WTC11 (cell line): ENCODE results near the gene VWA8.

Experiments used
- CTCF ChIP-seq: fragments of 200-600 bp; IDR thresholded peaks from 2 replicates; pipeline ENCODE4 v1.8.0; 2022; ENCODE audit warnings: antibody characterized with exemption
- ELF4 ChIP-seq: sonication (generic); formaldehyde crosslinking; IDR thresholded peaks from 2 replicates; pipeline ENCODE4 v1.8.1; 2022; ENCODE audit warnings: low read depth, mild to moderate bottlenecking, moderate library complexity, missing genetic modification reagents
- HMGXB4 ChIP-seq: sonication (generic); formaldehyde crosslinking; IDR thresholded peaks from 2 replicates; pipeline ENCODE4 v1.8.1; 2023; ENCODE audit warnings: mild to moderate bottlenecking, moderate library complexity, missing genetic modification reagents
- NFATC4 ChIP-seq: fragments of 250-450 bp; sonication (Bioruptor Pico); IDR thresholded peaks from 2 replicates; pipeline ENCODE4 v1.9.0; 2021; ENCODE audit warnings: mild to moderate bottlenecking
- NR1H2 ChIP-seq: sonication (generic); formaldehyde crosslinking; IDR thresholded peaks from 2 replicates; pipeline ENCODE4 v1.9.0; 2021; ENCODE audit warnings: mild to moderate bottlenecking, moderate library complexity, missing genetic modification reagents
- PREB ChIP-seq: sonication (generic); formaldehyde crosslinking; IDR thresholded peaks from 2 replicates; pipeline ENCODE4 v1.8.1; 2022; ENCODE audit warnings: mild to moderate bottlenecking, missing genetic modification reagents, moderate library complexity, borderline replicate concordance
- SOX15 ChIP-seq: fragments of 250-450 bp; sonication (Bioruptor Pico); IDR thresholded peaks from 2 replicates; pipeline ENCODE4 v1.9.0; 2021; ENCODE audit warnings: mild to moderate bottlenecking
- SP1 ChIP-seq: sonication (generic); formaldehyde crosslinking; conservative IDR thresholded peaks from 2 replicates; pipeline ENCODE4 v1.8.1; 2022; ENCODE audit warnings: missing genetic modification reagents

- TF ChIP-seq CTCF (no peak), NR1H2 (CRISPR knock-in tag) (no peak), SOX15 (CRISPR knock-in tag) (no peak), SP1 (no peak), ELF4 (CRISPR knock-in tag) (no peak), PREB (CRISPR knock-in tag) (no peak), NFATC4 (CRISPR knock-in tag) (no peak), HMGXB4 (CRISPR knock-in tag) (no peak)
Measured at GRCh38 chr13:41637586-41637985, 323.3 kb downstream of the VWA8 start.
